ENCODE data around the gene CCDC57.

Gene CCDC57

DNA sequence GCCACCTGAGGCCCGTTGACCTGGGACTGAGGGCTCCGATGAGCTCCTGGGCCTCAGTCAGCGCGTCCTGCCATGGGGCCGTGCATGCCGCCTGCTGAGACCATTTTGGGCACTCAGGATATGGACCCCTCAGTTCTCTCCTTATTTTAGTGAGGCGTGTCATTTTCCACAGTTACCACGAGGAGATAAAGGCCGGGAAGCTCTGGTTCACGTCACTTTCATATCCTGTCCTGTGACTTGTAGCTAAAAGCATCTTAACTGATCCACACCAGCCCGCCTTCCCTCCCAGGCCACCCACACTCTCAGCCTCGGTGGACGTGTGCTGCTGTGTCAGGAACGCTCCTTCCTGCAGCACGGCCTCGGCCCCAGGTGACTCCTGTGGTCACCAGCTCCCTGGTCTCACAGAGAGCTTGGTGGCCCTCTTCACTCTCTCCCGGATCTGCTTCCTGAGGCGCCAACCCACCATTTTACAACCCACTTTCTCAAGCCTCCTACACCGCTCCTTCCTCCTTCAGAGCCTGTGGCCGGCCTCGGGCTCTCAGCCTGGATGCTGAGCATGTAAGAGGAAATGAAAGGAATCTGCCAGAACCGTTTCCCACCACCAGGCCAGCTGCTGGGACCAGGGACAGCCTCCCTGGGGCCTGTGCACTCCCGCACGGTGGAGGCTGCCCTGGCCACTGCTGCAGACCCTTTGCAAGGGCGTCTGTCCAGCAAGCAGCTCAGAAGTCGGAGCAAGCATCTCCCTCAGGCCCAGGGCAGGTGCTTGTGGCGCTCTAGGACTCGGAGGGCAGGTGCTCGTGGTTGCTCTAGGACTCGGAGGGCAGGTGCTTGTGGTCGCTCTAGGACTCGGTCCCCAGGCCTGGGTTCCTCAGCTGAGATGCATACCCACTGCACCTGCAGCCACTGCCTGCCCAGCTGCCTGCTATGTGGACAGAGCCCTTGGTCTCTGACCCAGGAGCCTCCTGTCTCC, 90.7 kb downstream of the CCDC57 start:
- no peak for DNase-seq (ENCODE audit: low read depth)

DNA sequence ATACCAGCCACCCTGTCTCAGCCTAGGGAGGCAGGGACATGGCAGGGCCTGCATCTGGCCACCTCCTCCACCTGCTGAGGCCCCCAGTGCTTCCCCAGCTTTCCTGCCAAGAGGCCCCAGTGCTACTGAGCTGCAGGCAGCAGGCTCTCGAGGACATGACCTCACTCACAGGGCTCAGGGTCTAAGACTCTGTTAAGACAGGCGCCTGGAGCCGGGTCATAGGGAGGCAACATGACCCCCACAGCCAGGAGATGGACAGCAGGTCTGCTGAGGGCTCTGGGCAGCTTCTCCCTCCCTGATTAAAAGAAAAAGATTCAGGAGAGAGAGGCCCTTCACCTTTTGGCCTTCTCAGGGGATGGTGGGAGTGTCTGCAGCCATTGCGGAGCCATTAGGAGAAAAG, 91.4 kb downstream of the CCDC57 start:
- no peak for DNase-seq (ENCODE audit: low read depth)

DNA sequence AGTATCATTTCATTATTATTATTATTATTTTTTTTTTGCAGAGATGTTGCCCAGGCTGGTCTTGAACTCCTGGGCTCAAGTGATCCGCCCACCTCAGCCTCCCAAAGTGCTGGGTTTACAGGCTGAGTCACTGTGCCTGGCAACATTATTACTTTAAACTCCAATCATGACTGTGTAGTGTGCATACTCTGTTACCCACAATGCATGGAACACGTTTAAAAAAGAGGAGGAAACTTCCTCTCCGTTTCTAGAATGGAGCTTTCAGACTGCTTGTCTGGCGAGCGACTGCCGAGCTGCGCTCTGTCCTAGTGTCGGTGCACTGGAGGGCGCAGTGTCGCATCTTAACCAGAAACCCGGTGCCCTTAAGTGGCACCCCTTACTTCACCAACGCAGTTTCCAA, 92.5 kb downstream of the CCDC57 start:
- DNase-seq (ENCODE audit: low read depth) = no peak

DNA sequence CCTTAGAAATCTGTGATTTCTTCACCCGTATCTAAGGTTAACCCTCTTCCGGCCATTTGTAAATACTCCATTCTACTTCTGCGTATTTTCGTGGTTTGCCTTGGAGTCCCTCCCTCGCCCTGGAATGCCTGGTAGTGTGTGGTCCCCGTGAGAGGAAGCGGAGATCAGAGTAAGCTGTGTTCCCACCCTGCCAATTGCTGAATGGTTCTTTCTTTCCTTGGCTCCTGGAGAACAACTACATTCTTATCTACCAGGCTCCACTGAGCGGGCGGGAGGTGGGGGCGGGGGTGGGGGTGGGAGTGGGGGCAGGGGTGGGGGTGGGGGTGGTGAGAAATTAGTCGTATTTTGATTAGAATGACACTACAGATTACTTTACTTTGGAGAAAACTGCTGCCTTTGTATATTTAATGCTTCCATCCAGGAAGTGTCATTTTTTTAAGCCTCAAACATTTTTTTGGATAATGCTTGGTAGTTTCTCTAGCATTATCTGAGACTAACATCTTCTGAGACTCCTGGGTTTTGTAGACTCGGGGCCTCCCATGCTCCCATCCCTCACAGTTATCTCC, 93.7 kb downstream of the CCDC57 start:
- no peak for DNase-seq (ENCODE audit: low read depth)

DNA sequence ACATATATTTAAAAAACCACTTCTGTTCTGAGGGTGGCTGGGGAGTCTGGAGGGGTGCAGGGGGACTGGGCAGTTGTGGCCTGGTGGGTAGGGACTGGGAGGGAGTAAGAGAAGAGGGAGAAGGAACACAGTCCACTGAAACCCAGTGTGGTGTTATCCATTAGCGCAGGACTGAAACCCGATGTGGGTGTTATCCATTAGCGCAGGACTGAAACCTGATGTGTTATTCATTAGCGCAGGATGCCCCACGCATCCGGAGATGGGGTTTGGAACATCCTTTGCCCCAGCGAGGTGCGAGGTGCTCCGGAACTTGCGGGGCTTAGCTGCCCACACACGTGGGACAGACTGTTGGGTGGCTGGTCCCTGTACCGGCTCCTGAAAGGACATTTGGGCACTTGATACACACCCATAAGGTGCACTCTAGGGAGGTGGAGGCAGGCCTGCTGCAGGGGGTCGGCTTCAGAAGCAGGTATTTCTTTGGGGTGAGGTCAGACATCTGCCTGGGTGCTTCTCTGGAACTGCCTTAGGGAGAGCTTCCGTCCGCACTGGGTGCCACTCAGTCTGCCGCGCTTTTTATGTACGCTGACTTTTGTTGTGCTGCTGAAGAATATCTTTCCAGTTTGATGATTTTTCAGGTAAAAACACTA, 94.4 kb downstream of the CCDC57 start:
- DNase-seq (ENCODE audit: low read depth) = no peak

DNA sequence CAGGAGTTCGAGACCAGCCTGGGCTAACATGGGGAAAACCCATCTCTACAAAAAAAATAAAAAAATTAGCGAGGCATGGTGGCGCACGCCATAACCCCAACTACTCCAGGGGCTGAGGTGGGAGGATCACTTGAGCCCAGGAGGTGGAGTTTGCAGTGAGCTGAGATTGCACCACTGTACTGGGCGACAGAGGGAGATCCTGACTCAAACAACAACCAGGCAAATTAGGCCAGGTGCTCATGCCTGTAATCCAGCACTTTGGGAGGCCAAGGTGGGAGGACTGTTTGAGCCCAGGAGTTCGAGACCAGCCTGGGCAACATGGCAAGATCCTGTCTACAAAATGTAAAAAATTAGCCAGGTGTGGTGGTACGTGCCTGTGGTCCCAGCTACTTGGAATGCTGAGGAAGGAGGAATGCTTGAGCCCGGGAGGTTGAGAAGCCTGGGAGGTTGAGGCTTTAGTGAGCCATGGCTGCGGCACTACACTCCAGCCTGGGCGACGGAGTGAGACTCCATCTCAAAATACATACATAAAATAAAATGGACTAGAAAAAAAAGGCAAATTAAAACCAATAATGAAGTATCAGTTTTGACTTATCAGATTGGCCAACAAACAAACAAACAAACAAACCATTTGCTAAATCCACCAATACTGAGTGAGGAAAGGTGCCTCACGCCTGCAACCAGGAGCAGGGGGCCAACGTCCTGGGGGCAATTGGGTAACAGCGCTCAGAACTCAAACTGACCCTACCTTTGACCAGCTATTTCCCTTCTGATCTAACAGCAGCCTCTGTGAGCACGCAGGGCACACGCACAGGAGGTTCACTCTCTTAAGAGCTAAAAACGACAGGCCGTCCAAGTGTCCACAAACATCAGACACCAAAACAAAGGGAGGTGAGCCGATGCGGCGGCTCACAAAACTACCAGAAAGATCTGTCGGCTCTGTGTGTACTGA, 95.2 kb downstream of the CCDC57 start:
- DNase-seq (ENCODE audit: low read depth) = no peak

DNA sequence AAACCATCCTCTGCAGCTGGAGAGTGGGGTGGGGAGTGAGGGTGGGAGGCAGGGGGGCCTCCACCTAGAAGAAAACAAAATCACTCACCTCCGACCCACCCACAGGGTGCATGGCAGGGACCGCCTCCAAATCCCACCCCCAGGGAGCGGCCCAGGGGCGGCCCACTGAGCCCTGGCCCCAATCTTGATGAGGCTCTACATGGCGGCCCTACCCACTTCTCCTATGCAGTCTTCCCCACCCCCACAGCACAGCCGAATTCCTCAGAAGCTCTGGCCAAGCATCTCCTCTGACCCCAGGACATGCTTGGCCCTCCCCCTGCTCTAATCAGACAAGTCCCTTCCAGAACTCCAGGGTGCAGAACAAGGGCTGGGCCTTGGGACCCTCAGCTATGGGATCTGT, 96.4 kb downstream of the CCDC57 start:
- no peak for DNase-seq (ENCODE audit: low read depth)

DNA sequence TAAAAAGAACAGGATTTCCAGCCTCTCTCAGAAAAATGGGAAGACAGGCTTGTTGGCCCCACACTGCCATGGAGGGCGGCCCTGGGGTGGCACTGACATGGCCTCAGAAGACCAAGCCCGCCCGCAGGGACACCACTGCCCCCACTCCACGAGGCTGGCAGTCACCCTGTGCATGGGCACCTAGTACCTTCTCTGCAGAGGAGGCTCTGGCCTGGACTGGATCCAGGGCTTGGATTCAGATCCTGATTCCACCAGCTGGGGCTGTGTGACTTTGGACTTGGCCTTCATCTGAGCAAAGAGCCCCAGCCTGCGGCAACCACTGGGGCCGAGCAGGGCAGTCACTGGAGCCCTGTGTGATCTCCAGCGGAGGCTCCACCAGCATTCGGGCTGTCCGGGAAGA, 97.8 kb downstream of the CCDC57 start:
- no peak for DNase-seq (ENCODE audit: low read depth)

DNA sequence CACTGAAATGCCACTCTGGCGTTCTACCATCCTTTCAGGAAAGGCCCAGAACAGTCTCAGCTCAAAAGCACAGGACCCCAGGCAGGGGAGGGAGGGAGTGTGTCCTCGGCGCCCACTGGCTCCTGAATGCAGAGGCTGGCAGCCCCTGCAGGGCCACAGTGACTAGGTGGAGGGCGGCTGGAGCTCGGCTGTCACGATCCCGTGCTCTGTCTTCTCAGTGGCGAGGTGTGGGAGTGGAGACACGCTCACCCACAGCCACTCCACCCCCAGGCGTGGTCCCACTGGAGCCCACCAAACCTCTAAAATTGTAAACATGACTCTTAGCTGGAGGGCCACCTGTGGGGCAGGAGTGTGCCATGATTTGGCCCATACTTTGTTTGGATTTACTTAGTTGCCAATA, 98.2 kb downstream of the CCDC57 start:
- DNase-seq (ENCODE audit: low read depth) = no peak

DNA sequence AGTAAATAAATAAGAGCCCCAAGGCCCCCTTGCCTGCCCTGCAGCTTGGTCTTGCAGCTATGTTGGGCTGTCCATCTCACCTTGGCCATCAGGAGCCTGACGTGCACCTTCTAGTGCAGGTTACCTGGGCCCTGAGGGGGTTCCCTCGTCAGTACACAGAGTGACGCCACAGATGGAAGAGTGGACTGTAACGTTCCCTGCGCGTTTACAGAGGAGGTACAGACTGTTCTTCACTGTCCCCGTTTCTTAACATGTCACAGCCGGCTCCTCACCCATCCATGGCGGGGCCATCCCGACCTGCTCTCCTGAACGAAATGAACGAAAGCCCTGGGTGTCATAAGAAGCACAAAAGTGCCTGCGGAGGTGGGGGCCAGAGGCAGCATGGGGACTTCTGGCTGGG, 98.7 kb downstream of the CCDC57 start:
- no peak for DNase-seq (ENCODE audit: low read depth)

DNA sequence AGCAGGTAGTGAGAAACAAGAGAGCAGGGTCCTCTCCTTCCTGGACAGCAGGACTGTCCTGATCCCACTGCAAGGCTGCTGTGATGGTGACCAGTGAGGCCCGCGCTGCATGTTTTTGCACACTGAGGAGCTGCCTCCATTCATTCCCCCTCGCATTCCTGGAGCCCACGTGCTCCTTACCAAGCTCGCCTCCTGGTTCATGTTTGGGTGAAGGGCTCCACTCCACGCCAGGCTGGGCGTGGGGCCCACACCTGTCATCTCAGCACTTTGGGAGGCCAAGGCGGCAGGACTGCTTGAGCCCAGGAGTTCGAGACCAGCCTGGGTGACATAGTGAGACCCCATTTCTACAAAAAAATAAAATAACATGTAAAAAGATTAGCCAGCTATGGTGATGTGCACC, 99.2 kb downstream of the CCDC57 start:
- DNase-seq (ENCODE audit: low read depth) = no peak

DNA sequence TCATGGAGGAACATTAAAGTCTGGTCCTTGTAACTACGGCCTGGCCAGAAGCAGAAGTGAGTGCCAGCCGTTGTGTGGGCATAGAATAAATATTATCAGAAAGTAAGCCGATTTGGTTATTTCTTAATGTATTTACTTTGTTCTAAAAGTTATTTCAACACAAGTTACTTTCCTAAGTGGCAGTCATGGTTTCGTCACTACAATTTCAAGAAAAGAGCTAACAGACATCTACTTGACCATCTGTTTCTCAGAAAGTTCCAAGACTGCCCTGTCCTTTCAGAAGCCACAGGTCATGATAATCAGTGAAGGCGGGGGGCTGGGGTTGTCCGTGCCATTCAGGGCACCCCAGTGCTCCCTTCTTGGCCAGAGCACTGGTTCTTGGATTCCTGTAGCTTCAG, 99.7 kb downstream of the CCDC57 start:
- DNase-seq (ENCODE audit: low read depth) = no peak

DNA sequence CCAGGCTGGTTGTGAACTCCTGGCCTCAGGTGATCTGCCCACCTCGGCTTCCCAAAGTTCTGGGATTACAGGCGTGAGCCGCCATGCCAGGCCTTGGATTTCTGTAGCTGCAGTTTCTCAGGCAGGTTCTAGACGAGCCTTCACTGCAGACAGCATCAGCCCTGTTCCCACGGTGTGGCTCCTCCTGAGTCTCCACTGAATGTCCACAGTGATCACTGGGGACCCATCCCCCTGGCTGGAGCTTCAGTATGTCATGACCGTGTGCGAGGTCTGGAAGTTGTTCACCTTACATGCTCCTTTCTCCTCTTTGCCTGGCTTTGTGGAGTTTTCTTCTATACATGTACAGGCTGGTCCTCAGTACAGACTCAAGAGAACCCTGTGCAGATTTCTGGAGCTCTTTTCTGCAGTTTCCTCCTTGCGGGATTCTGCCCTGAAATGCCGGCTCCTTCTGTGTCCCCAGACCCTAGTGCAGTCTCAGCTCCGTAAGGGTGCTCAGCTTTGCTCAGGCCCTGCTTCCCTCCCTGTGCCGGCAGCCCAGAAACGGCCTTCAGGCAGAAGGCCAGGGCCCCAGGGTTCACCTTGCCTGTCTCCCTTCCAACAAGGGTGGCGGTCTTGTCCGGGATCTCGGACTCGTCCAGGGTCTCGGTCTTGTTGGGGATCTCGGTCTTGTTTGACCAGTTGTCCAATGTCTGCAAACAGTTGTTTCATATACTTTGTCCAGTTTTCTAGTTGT, 100.3 kb downstream of the CCDC57 start:
- DNase-seq (ENCODE audit: low read depth) = no peak

DNA sequence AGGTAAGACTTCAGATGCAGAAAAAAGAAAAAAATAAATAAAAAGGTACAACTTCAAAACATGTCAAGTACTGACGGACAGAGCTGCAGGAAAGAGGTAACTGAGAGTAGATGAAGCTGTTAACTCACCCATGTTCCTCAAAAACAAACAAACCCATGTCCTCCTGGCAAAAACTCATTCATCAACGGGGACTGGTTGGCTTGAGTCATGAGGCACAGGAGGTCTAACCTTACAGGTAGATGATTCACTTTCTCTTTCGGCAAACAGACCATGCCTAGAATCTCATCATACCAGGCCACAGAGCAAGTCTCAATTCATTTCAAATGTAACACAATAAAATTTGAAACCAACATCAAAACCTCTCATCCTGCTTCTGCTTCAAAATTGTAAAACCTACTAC, 102.3 kb downstream of the CCDC57 start:
- no peak for DNase-seq (ENCODE audit: low read depth)

DNA sequence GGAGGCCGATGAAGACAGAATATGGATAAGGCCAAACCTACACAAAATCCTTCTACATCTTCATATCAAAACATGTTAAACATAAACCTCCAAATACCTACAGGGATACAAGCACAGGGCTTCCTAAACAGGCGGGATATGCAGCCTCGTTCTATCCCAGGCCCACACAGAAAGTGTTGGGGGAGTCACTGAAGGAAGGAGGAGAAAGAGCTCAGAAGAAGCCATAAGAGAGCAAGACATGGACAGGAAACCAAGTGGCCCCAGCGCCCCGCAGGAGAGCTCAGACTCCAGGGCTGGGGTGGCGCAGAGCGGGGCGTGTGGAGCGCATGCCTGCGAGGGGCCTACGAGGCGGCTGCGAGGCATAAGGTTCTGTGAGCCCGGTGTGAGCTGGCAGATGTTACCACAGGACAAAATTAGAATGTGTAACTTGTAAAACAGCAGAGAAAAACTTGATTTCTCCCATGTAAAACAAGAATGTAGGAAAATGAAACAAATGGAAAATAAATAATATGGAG, 103.6 kb downstream of the CCDC57 start:
- no peak for DNase-seq (ENCODE audit: low read depth)

DNA sequence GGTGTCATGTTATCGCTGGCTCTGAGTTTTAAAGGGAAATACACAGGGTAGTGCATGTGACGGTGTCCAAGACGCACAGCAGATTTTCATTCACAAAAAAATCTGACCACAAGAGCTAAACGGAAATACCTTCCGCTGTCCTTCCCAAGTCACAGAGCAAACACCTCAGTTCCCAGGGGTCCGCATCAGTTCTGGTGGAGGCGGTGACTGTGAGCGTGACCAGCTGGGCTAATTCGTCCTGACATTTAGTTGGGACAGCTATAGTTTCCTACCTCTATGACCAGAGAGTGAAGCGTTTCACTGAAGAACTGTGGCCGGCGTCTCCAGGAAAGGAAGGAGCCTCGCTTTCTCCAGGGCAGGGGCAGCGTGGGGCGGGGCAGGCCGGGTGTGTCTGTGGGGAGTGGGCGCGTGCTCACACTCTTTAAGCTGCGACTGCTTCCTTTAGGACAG, 104.1 kb downstream of the CCDC57 start:
- no peak for DNase-seq (ENCODE audit: low read depth)

DNA sequence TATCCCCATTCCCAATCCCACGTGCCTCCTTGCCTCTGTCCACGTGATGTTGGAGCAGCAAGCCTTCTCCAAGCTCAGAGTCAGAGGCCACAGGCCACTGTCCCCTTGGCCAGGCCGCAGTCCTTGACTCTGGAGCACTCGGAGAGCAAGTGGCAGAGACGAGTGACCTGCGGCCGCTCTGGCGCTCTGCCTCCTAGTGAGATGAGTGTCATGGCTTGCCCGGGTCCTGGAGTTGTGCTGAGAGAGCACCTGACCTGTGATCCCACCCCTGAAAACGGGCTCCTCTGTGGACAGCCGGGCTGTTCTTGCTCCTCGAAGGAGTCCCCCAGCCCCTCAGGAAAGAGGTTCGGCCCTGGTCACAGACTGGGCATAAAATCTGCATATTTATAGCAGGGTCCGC, 104.6 kb downstream of the CCDC57 start:
- no peak for DNase-seq (ENCODE audit: low read depth)

DNA sequence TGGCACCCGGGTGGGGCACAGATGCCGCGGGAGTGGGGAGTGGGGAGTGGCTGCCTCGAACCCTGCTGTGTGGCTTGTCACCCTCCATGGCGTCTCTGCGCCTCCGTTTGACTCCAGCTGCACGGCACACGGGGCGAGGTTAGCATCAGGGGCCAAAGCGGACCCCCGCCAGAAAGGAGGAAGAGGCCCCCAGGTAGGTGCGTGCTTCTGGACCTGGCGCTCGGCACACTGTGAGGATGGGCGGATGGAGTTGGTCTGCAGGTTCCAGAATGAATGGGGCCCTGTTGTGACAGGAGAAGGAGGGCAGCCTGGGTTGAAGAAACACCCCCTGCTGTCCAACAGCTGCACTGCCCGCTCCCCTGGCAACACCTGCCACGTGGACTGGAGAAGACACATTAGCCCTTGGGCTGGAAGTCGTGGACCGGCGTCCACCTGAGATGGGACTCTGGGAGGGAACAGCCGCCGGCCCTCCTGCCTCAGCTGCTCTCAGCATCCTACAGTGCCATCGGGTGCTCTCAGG, 105.2 kb downstream of the CCDC57 start:
- DNase-seq (ENCODE audit: low read depth) = no peak

DNA sequence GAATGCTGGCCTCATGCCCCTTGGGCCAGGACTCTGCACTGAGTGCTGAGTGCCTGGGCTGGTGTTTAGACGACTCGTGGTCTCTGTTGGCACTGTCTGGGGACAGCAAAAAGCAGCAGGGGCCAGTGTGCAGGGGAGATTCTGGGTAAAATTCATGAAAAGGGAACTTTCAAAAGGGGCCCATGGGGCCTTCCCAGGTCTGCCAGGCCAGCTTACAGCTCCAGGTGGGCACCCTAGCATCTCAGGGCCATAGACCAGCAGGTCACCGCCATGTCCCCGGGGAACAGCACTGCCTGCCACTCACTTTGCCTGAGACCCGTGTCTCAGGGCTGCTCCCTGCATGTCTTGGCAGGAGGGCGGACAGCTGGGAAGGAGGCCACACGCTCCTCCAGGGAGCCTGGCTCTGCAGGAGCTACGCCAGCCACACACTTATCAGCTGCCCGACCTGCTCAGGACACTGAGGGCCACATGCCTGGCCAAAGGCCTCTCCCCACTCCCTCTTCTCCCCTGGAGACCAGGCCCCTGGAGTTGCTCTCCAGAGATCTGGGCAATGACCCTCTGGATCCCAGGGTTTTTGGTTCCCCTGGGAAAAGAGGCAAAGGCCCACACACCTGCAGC, 105.8 kb downstream of the CCDC57 start:
- DNase-seq (ENCODE audit: low read depth) = no peak
